H1 (cell line): ENCODE results near the gene ALOX5. TPM values are rescaled to one million over a fixed set of nuclear protein-coding genes. Genes with fewer than 3 reads are reported as not detected.

Experiments
- CHD2 ChIP-seq: IDR thresholded peaks from 2 replicates; pipeline ENCODE4 v1.6.1; 2012; ENCODE audit warnings: low read length, improper control_type of control experiment
- EGR1 ChIP-seq: IDR thresholded peaks from 2 replicates; pipeline ENCODE4 v1.6.1; 2011; ENCODE audit warnings: low read depth, low read length, borderline replicate concordance
- HDAC6 ChIP-seq: IDR thresholded peaks from one replicate; pipeline ENCODE4 v1.7.1; 2012; ENCODE audit warnings: low read depth, mild to moderate bottlenecking, inconsistent platforms, low read length, moderate library complexity
- SIN3A ChIP-seq, 2 experiments: IDR thresholded peaks in 1 of 2; conservative IDR thresholded peaks in 1 of 2; 2 replicates each; pipeline ENCODE4 v1.6.1; 2011 to 2012; ENCODE audit warnings: low read length in 2 of 2, improper control_type of control experiment in 1 of 2, low read depth in 1 of 2, mild to moderate bottlenecking in 1 of 2
- SIRT6 ChIP-seq: IDR thresholded peaks from one replicate; pipeline ENCODE4 v1.7.1; 2012; ENCODE audit warnings: low read length, inconsistent platforms
- USF2 ChIP-seq: IDR thresholded peaks from 2 replicates; pipeline ENCODE4 v1.6.1; 2011; ENCODE audit warnings: low read length, improper control_type of control experiment
- polyA plus RNA-seq, 7 experiments: library from polyadenylated mRNA; depleted of rRNA in 3 of 7; stranded (reverse) in 5 of 7; unstranded in 2 of 7; fragments of >200 nt in 5 of 7; fragments of 200-250 nt in 2 of 7; gene quantifications; 1 replicate in 5 of 7; 2 replicates in 1 of 7; 4 replicates in 1 of 7; pipeline versions ENCODE4 v1.2.1 to v1.2.3, GENCODE V29; 2011 to 2013; ENCODE audit warnings: missing spikeins in 2 of 7, mixed read lengths in 2 of 7
- total RNA-seq: library from RNA; stranded (reverse); fragmentation: NEBNext Ultra II Directional; extraction: Animal tissue kit (Norgen Biotek cat#: 25700); gene quantifications from 2 replicates; pipeline ENCODE4 v1.2.1, GENCODE V29; 2021
- TF ChIP-seq, protein P1 (sequence below): fragments of 300-600 bp; sonication (generic); IDR thresholded peaks from 2 replicates; pipeline ENCODE4 v1.7.1; 2012; ENCODE audit warnings: low read length, moderate library complexity, mild to moderate bottlenecking, inconsistent platforms; ENCODE audit not compliant: insufficient replicate concordance

The ALOX5 gene
- total and polyA plus RNA-seq, 2 of the 8 experiments (the other 6 are each of a cell fraction or from before 2014, with no cell fraction given) = 1.6 to 3.8 TPM

- TF ChIP-seq, protein P1, sequence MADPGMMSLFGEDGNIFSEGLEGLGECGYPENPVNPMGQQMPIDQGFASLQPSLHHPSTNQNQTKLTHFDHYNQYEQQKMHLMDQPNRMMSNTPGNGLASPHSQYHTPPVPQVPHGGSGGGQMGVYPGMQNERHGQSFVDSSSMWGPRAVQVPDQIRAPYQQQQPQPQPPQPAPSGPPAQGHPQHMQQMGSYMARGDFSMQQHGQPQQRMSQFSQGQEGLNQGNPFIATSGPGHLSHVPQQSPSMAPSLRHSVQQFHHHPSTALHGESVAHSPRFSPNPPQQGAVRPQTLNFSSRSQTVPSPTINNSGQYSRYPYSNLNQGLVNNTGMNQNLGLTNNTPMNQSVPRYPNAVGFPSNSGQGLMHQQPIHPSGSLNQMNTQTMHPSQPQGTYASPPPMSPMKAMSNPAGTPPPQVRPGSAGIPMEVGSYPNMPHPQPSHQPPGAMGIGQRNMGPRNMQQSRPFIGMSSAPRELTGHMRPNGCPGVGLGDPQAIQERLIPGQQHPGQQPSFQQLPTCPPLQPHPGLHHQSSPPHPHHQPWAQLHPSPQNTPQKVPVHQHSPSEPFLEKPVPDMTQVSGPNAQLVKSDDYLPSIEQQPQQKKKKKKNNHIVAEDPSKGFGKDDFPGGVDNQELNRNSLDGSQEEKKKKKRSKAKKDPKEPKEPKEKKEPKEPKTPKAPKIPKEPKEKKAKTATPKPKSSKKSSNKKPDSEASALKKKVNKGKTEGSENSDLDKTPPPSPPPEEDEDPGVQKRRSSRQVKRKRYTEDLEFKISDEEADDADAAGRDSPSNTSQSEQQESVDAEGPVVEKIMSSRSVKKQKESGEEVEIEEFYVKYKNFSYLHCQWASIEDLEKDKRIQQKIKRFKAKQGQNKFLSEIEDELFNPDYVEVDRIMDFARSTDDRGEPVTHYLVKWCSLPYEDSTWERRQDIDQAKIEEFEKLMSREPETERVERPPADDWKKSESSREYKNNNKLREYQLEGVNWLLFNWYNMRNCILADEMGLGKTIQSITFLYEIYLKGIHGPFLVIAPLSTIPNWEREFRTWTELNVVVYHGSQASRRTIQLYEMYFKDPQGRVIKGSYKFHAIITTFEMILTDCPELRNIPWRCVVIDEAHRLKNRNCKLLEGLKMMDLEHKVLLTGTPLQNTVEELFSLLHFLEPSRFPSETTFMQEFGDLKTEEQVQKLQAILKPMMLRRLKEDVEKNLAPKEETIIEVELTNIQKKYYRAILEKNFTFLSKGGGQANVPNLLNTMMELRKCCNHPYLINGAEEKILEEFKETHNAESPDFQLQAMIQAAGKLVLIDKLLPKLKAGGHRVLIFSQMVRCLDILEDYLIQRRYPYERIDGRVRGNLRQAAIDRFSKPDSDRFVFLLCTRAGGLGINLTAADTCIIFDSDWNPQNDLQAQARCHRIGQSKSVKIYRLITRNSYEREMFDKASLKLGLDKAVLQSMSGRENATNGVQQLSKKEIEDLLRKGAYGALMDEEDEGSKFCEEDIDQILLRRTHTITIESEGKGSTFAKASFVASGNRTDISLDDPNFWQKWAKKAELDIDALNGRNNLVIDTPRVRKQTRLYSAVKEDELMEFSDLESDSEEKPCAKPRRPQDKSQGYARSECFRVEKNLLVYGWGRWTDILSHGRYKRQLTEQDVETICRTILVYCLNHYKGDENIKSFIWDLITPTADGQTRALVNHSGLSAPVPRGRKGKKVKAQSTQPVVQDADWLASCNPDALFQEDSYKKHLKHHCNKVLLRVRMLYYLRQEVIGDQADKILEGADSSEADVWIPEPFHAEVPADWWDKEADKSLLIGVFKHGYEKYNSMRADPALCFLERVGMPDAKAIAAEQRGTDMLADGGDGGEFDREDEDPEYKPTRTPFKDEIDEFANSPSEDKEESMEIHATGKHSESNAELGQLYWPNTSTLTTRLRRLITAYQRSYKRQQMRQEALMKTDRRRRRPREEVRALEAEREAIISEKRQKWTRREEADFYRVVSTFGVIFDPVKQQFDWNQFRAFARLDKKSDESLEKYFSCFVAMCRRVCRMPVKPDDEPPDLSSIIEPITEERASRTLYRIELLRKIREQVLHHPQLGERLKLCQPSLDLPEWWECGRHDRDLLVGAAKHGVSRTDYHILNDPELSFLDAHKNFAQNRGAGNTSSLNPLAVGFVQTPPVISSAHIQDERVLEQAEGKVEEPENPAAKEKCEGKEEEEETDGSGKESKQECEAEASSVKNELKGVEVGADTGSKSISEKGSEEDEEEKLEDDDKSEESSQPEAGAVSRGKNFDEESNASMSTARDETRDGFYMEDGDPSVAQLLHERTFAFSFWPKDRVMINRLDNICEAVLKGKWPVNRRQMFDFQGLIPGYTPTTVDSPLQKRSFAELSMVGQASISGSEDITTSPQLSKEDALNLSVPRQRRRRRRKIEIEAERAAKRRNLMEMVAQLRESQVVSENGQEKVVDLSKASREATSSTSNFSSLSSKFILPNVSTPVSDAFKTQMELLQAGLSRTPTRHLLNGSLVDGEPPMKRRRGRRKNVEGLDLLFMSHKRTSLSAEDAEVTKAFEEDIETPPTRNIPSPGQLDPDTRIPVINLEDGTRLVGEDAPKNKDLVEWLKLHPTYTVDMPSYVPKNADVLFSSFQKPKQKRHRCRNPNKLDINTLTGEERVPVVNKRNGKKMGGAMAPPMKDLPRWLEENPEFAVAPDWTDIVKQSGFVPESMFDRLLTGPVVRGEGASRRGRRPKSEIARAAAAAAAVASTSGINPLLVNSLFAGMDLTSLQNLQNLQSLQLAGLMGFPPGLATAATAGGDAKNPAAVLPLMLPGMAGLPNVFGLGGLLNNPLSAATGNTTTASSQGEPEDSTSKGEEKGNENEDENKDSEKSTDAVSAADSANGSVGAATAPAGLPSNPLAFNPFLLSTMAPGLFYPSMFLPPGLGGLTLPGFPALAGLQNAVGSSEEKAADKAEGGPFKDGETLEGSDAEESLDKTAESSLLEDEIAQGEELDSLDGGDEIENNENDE = no peak
- TF ChIP-seq USF2 (no peak), EGR1 (no peak), HDAC6 (no peak), CHD2 (no peak), SIN3A (conservative IDR thresholded peaks at IDR 0.05 in 1 of 2, IDR thresholded peaks at IDR 0.05 in 1 of 2; ENCODE audit: low read depth in 1 of 2, low read length in 2 of 2) (no peak), SIRT6 (no peak)
Measured at GRCh38 chr10:45399113-45399512, 25.1 kb downstream of the ALOX5 start (continued).
